ENCODE data around the gene NOXO1. TPM values are rescaled to one million over a fixed set of nuclear protein-coding genes. Genes with fewer than 3 reads are reported as not detected.

NOXO1 gene
- total and polyA plus RNA-seq, 9 of the 15 experiments (the other 6 are each of a cell fraction or from before 2014, with no cell fraction given) = not detected

GRCh38 chr16:1959269-1960039 is 21.8 kb downstream of the NOXO1 start, which contains the start of gene NDUFB10 (continued):
- TF ChIP-seq ZNF57 (CRISPR knock-in tag; IDR thresholded peaks at IDR 0.05) = no peak
- TF ChIP-seq HNRNPLL (IDR thresholded peaks at IDR 0.05; ENCODE audit: low read depth, low read length, poor library complexity, severe bottlenecking) = no peak
- TF ChIP-seq ZNF41 (CRISPR knock-in tag; conservative IDR thresholded peaks at IDR 0.05) = no peak
- no peak for TF ChIP-seq ZNF133 (CRISPR knock-in tag; IDR thresholded peaks at IDR 0.05)
- peak; percentile 80 for TF ChIP-seq ESRRA (IDR thresholded peaks at IDR 0.05; ENCODE audit: borderline replicate concordance, low read depth)
- peak; percentile 97 for TF ChIP-seq POLR2G (IDR thresholded peaks at IDR 0.05; ENCODE audit: low read depth, low read length)
- no peak for TF ChIP-seq TAF15 (IDR thresholded peaks at IDR 0.05; ENCODE audit: low read depth, low read length)
- peak; percentile 83 for TF ChIP-seq GABPB1 (CRISPR knock-in tag; IDR thresholded peaks at IDR 0.05)
- no peak for TF ChIP-seq MEF2A (IDR thresholded peaks at IDR 0.05; ENCODE audit: control insufficient read depth, low read depth, low read length)
- no peak for TF ChIP-seq KLF13 (tag; IDR thresholded peaks at IDR 0.05; ENCODE audit: borderline replicate concordance, low read depth)
- TF ChIP-seq ZNF212 (CRISPR knock-in tag; IDR thresholded peaks at IDR 0.05) = peak; percentile 5; the same call in 1 of the 2 replicates
- no peak for TF ChIP-seq ELF4 (CRISPR knock-in tag; IDR thresholded peaks at IDR 0.05)
- TF ChIP-seq, protein P1, sequence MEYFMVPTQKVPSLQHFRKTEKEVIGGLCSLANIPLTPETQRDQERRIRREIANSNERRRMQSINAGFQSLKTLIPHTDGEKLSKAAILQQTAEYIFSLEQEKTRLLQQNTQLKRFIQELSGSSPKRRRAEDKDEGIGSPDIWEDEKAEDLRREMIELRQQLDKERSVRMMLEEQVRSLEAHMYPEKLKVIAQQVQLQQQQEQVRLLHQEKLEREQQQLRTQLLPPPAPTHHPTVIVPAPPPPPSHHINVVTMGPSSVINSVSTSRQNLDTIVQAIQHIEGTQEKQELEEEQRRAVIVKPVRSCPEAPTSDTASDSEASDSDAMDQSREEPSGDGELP (CRISPR knock-in tag; IDR thresholded peaks at IDR 0.05; ENCODE audit: borderline replicate concordance) = peak; percentile 92
- no peak for TF ChIP-seq KAT8 (IDR thresholded peaks at IDR 0.05; ENCODE audit: low read depth)
- TF ChIP-seq ZNF76 (CRISPR knock-in tag; IDR thresholded peaks at IDR 0.05; ENCODE audit: borderline replicate concordance) = no peak
- peak; percentile 85 for TF ChIP-seq SUPT5H (IDR thresholded peaks at IDR 0.05)
- peak; percentile 70 for TF ChIP-seq MYC (IDR thresholded peaks at IDR 0.05; ENCODE audit: low read depth, low read length)
- peak; percentile 55; the same call in 1 of the 2 replicates for TF ChIP-seq MYC (CRISPR knock-in tag; IDR thresholded peaks at IDR 0.05; ENCODE audit: borderline replicate concordance, low read depth)
- peak; percentile 68 to 75; a peak in 2 of 4 replicates for TF ChIP-seq SIN3A (IDR thresholded peaks at IDR 0.05; ENCODE audit: borderline replicate concordance in 2 of 2, control insufficient read depth in 1 of 2, low read depth in 2 of 2, low read length in 2 of 2)
- no peak for TF ChIP-seq CBX5 (IDR thresholded peaks at IDR 0.05; ENCODE audit: borderline replicate concordance, low read depth)
- peak in 1 of 2 experiments; percentile 63; a peak in 1 of 4 replicates for TF ChIP-seq TEAD1 (CRISPR knock-in tag; IDR thresholded peaks at IDR 0.05)
- peak; percentile 44; the same call in 1 of the 2 replicates for TF ChIP-seq TCF3 (CRISPR knock-in tag; IDR thresholded peaks at IDR 0.05)
- TF ChIP-seq ZNF778 (CRISPR knock-in tag; IDR thresholded peaks at IDR 0.05) = no peak
- no peak for TF ChIP-seq ZNF408 (CRISPR knock-in tag; IDR thresholded peaks at IDR 0.05; ENCODE audit: low read depth)
- TF ChIP-seq EZH2 (IDR thresholded peaks at IDR 0.05; ENCODE audit: borderline replicate concordance, low read depth, low read length) = no peak
- TF ChIP-seq IRF9 (tag; IDR thresholded peaks at IDR 0.05) = no peak
- 0 out of 4 replicates have a peak, but pooled peaks of 1 of the 2 experiments have one; percentile 36 for TF ChIP-seq SRF (CRISPR knock-in tag; IDR thresholded peaks at IDR 0.05)

All from K562 (cell line).